NCI-H82 treated with DMSO at 0.1 percent for 48 hours (cell line): ENCODE results near the gene MYO3B.
"Not testable (repeated sequence)": the region's sequence is repeated elsewhere in the genome, so short reads cannot be mapped to it uniquely, and the experiment has no call there.

Source experiments
- DNase-seq: peaks from one replicate; lab custom pipeline; 2025; ENCODE audit not compliant: unreplicated experiment; lab: John Stamatoyannopoulos, UW

MYO3B gene

GRCh38 chr2:170255971-170256370, 78.0 kb downstream of the MYO3B start:
- no peak for DNase-seq

GRCh38 chr2:170258382-170258781, 80.4 kb downstream of the MYO3B start:
- DNase-seq: no peak

- DNase-seq: no peak
Observed at GRCh38 chr2:170260188-170260587, 82.2 kb downstream of the MYO3B start.

- DNase-seq: no peak
Observed at GRCh38 chr2:170261566-170261965, 83.6 kb downstream of the MYO3B start.

DNA sequence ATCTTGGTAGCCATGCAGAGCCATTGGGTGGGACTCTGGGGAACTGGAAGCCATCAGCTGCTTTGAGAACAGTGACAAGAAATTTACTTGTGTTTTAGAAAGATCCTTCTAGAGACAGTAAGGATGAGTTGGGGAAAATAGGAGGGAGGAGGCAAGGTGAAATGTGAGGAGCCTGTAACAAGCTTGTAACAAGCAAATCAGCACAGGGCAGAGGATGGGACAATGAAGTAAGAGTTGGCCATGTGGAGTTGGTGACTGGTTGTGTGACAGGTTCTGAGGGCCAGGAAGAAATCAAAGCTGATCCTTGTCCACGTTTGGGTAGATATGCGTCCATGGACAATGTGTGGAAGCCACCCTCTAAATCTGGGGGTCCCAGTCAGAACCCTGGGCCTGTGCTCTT, 84.4 kb downstream of the MYO3B start:
- no peak for DNase-seq

GRCh38 chr2:170262806-170263205, 84.9 kb downstream of the MYO3B start:
- no peak for DNase-seq

GRCh38 chr2:170263728-170264521, 86.0 kb downstream of the MYO3B start:
- DNase-seq: not testable (repeated sequence)

GRCh38 chr2:170264522-170264860, 86.5 kb downstream of the MYO3B start:
- DNase-seq: no peak

- no peak for DNase-seq
Observed at GRCh38 chr2:170264865-170265264, 86.9 kb downstream of the MYO3B start.

DNA sequence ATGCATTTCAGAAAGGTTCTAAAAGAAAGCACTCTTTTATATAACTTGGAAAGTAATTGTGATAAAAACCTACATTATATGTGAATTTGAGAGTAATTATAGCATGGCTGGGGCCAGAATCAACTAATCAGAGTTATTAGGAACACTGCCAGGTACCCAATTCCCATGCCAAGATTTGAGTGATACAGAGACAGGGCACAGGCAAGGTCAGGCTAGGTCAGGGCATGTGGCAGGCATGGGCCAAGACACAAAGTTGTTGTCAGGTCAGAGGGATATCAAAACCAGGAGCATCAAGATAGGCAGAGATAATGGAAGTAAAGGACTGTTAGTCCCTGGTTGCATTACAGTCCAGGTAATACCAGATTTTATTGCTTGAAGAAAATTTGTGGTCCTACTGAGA, 87.4 kb downstream of the MYO3B start:
- DNase-seq: no peak

DNA sequence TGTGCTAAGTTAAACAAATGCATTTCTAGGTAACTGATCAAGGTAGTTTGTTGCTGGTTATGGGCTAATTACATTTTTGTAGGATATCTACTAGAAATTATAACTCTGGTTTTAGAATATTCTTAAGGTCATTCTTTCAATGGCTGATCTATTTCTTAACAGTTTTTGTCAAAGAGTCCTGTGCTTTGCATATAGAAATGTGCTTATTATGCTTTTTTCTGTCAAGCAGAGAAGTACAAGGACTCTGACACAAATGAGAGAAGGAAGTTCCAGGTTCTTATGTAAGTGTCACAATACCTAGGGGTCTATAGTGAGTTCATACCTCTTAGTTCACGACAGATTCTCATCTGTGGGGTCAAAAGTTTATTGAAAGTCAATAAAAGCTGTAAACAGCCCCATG, 88.4 kb downstream of the MYO3B start:
- no peak for DNase-seq

DNA sequence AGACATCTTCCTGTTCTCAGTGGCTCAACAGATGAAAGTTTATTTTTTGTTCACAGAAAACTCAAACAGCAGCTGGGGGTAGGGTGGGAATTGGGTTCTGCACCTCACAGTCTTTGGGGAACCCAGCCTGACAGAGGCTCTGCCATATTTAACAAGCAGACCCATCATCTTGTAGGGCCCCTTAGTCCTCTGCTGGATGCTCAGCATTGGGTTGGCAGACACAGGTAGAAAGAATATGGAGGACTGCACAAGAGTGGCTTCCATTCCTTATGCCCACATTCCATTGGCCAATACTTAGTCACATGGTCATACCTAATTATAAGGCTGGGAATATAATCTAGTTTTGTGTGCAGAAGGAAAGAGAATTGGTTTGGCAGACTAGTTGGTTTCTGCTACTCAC, 89.1 kb downstream of the MYO3B start:
- no peak for DNase-seq

GRCh38 chr2:170270278-170270864, 92.4 kb downstream of the MYO3B start:
- no peak for DNase-seq

DNA sequence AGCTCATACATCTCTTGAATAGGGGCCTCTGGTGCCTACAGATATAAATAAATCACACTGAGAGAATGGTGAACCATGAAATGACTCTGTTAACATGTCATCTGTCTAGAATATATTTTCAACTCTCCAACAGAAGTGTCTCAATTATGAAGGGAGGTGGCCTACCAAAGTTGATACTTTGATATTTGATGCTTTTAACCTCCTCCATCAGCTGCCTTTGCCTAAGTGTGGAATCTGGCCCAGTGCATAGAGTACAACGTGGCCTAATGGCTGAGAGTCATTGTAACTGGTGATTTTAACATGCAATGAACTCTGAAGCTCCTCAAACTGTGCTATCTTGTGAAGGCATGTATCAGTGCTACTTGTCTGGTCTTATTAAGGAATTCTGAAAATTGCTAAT, 93.4 kb downstream of the MYO3B start:
- DNase-seq: no peak

DNA sequence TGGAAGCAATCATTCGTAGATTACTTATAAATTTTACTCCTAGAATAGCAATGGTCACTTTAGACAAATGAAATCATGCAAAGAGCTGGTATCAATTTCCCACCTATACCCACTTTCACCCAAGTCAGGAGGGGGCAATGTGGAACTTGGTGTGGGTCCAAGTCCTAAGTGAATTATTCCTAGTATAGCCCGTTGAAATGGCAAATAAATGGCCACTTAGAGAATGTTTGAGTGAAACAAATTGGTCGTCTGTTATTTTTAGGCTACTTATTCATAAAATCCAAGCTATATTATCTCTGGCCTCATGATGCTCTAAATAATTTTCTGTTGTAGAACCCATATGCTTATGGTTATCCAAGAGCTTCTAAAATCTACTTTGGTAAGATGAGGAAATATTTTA, 98.1 kb downstream of the MYO3B start:
- no peak for DNase-seq

DNA sequence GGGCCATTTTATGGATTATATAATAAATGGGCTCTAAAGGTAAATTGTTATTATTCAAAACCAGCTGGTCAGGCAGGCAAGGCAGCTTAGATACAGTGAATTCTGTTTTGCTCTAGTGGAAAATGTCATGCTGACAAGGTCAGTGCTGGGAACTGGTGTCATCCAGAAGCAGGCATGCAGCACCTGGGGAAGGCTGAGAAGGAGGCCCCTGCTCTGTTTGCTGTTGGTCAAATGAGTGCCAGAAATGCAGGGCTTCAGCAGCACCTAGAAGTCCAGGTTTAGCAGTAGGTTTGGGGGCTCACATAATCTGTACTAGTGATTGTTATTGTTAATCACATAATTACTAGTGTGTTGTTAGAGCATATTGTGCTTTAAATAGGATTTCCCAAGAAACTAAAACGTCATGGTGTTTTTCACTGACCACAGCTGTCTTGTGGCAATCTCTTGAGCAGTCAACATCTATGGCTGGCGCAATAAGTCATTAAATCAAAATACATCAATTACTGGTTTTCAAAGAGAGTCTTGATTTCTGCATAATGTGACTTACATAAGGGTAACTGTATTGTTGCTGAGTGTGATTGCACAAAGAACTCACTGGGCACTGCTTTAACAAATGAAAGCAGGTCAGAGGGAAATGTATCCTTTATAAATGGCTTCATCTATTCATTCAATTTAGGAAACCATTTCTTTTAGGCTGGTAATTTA, 99.1 kb downstream of the MYO3B start:
- no peak for DNase-seq

DNA sequence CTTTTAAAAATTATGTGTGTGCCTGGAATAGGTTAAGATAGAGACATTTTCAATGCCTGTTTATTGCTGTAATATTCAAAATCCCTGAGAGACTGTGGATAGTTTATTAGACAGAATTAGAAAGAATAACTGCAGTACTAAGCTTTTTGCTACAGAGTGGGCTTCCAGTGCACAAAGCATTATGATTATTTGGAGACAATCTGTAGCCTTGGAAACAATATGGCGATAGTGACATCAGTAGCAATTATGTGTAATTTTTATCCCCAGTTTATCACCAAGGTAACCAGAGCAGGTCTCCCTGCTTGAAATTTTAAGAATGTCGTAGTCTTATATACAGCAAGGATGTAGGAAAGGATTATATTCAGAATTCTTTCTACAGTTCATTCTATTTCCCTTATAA, 100.0 kb downstream of the MYO3B start:
- DNase-seq: no peak

GRCh38 chr2:170279615-170280014, 101.7 kb downstream of the MYO3B start:
- DNase-seq: not testable (repeated sequence)

- DNase-seq: no peak
Observed at GRCh38 chr2:170282851-170283250, 104.9 kb downstream of the MYO3B start.

DNA sequence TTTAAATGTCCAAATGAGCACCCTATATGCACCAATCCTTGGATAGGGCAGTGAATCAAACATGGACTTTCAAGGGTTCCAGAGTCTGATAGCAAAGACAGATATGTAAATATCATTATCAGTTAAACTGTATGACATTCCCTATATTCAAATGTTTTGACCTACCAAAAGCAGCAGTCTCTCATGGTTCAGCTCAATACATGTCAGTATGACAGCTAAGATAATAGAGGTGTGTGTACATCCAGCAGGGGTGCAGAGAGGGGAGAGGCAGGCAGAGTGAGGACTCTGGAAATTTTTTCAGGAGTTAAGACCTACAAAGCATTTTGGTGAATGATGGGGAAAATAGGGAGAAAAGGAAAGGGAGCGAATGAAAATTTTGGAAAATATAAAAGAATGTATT, 106.3 kb downstream of the MYO3B start:
- DNase-seq: no peak

- no peak for DNase-seq
Observed at GRCh38 chr2:170288859-170289258, 110.9 kb downstream of the MYO3B start.

DNA sequence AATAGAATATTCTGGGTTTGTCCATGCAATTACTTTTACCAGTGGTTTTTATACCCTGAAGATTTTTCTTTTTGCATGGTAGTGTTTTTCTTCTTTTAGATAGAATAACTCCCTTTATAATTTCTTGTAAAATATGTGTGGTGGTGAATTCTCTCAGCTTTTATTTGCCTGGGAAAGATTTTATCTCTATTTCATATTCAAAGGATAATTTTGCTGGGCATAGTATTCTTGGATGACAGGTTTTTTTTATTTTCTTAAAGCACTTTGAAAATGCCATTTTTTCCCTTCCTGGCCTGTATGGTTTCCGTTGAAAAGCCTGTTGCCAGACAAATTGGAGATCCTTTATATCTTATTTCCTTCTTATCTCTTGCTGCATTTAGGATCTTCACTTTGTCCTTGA, 113.5 kb downstream of the MYO3B start:
- no peak for DNase-seq
